ENCODE data around the gene TMEM219. TPM values are rescaled to one million over a fixed set of nuclear protein-coding genes. Genes with fewer than 3 reads are reported as not detected.
"Not testable (repeated sequence)": the region's sequence is repeated elsewhere in the genome, so short reads cannot be mapped to it uniquely, and the experiment has no call there.

TMEM219 gene
- total RNA-seq, 1 donor from 2014 or later: 95.8 TPM

GRCh38 chr16:29950806-29951461 is 10.9 kb upstream of the TMEM219 start:
- DNase-seq (ENCODE audit: low spot score): peak; percentile 60

- DNase-seq (ENCODE audit: low spot score): peak; percentile 59
These were observed 10.1 kb upstream of the TMEM219 start for GRCh38 chr16:29951625-29952365.

GRCh38 chr16:29958756-29959155 is 3.1 kb upstream of the TMEM219 start:
- DNase-seq (ENCODE audit: low spot score): peak; percentile 62

GRCh38 chr16:29959293-29959692 is 2.6 kb upstream of the TMEM219 start:
- peak; percentile 37 for DNase-seq (ENCODE audit: low spot score)

- not testable (repeated sequence) for DNase-seq (ENCODE audit: low spot score)
These were observed 2.1 kb upstream of the TMEM219 start for GRCh38 chr16:29959821-29960220.

DNA sequence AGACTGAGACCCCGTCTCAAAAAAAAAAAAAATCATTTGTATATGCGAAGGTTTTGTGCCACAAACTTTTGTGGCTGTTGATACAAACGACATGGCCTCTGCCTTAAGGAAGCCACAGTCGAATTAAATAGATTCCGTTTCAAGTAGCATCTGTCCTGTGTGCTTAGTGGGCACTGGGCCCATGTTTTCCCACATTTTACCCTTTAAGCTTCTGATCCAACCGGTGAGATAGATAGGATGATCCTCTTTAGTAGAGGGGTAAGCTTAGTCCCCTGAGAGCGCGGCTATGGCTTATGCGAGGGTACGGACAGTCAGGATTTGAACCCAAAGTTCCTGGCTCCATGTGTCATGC is 776 bp upstream of the TMEM219 start:
- no peak for DNase-seq (ENCODE audit: low spot score)

GRCh38 chr16:29962344-29962994 is 590 bp downstream of the TMEM219 start:
- no peak for DNase-seq (ENCODE audit: low spot score)

- DNase-seq (ENCODE audit: low spot score): peak; percentile 82
These were observed 1.3 kb downstream of the TMEM219 start for GRCh38 chr16:29963021-29963743.

- no peak for DNase-seq (ENCODE audit: low spot score)
These were observed 6.3 kb downstream of the TMEM219 start for GRCh38 chr16:29968205-29968604.

- peak; percentile 37 for DNase-seq (ENCODE audit: low spot score)
These were observed 9.4 kb downstream of the TMEM219 start for GRCh38 chr16:29971304-29971703.

- peak; percentile 18 for DNase-seq (ENCODE audit: low spot score)
These were observed 10.6 kb downstream of the TMEM219 start for GRCh38 chr16:29972500-29972899.

DNA sequence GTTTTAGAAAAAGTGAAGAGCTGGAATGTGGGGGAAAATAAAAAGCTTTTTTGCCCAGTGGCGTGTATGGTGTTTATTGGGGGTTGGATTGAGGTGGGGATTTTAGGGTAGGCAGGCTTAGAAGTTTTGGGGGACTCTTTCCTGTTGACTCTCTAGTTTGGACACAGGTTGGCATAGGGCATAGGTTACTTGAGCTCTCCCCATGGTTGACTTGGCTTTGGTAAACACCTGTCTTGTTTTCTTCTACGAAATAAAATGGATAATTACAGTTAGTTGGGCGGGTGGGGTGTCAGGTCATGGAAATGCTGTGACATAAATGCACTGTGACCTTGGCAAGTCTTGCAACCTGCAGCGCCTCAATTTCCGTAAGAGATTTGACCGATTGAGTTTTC is 11.1 kb downstream of the TMEM219 start:
- DNase-seq (ENCODE audit: low spot score): no peak

DNA sequence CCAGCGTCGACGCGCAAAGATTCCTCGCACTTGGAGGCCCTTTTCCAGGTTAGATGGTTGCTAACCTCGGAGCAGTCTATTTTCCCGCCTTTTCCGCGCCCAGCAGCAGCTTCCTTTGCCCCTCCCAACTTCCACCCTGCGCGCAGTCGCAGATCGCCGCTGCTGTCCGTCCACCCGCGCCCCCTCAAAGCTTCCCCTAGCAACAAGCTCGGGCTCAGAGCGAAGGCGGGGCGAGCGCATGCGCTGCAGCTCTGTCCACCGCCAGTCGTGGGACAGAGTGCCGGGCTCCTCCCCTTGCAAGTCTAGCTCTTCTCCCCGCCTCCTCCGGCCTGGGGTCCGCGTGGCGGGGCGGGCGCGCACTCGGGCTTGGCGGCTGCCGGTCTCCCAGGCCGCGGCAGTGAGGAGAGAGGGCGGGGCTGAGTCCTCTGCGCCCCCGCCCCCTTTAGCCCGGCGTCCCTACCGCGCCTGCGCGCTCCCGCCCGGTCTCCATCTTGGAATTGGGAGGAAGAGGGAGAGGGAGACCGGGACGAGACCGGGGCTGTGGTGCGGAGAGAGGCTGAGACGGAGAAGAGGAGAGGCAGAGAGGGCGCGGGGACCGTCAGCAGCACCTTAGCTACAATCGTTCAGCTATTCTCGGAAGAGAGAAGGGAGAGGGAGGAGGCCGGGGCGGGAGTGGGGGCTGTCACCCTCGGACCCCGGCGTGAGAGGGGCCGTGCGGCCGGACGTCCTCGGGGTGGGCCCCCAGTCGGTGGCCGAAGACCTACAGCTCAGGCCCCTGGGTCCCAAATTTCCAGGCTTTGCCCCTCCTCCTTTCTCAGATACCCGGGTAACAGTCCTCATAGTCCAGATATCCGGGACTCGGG is 11.7 kb downstream of the TMEM219 start, which contains the start of gene TAOK2:
TAOK2 (plus strand) TSS at position 485 of the 863 bp plus-strand sequence. CDS start 3,905 bp downstream, outside the sequence.
- peak; percentile 99 for DNase-seq (ENCODE audit: low spot score)

DNA sequence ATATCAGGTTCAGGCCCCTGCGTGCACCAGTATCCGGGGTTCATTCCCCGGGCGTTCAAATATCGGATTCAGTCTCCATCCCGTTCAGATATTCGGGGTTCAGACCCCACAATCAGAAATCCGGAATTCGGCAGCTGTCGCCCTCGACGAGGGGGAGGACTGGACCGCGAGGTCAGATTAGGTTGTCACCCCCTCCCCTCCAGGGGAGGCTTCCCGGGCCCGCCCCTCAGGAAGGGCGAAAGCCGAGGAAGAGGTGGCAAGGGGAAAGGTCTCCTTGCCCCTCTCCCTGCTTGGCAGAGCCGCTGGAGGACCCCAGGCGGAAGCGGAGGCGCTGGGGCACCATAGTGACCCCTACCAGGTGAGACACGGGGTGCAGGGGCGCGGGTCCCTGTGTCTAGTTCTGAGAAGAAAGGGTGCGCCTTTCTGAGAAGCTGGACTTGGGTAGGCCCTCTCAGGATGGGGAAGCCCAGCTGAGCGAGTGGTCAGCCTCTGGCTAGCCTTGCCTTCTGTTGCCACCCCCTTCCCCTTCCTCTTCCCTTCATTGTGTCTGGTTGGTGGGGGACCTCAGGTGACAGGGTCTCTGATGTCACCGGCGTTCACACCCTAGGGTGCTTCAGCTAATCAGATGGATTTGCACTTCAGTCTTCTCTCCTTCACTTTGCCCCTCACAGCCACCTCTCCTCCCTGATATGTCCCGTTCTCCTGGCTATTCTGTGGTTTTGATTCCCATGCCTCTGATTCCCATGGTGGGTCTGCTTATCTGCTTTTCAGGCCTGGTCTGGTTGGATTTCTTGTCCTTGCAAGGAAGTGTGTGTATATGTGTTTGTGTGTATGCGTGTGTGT is 12.6 kb downstream of the TMEM219 start:
- peak; percentile 89 for DNase-seq (ENCODE audit: low spot score)

GRCh38 chr16:29975134-29975538 is 13.3 kb downstream of the TMEM219 start:
- DNase-seq (ENCODE audit: low spot score): peak; percentile 30

DNA sequence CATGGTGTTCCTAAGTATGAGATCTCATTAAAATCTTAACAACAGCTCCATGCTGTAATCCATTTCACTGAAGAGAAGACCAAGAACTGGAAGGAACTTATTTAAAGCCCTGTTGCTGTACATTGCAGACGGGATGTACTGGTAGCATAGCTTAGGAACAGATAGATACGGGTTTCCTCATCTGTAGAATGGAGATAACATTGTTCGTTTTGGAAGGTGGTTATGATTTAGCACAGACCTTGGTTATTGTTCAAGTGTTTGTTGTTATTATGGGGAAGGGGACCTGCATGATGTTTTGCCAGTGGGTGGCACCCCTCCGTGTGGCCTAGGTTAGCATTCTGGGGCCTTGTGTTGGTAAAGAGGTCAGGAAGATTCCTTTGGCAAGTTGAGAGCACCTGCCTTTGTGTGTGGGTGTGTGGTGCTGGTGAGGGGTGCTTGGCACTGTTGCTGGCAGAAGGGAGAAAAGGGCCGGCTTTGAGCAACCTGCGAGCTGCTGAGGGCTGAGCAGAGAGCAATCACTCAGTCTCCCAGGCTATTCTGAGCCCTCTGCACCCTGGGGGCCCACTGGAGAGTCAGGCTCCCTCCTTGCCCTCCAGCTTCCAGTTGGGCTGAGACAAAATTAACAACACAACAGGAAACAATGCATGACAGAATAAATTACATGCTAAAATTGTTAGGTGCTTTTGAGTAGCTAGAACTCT is 14.1 kb downstream of the TMEM219 start:
- no peak for DNase-seq (ENCODE audit: low spot score)

GRCh38 chr16:29977063-29977825 is 15.4 kb downstream of the TMEM219 start:
- no peak for DNase-seq (ENCODE audit: low spot score)

DNA sequence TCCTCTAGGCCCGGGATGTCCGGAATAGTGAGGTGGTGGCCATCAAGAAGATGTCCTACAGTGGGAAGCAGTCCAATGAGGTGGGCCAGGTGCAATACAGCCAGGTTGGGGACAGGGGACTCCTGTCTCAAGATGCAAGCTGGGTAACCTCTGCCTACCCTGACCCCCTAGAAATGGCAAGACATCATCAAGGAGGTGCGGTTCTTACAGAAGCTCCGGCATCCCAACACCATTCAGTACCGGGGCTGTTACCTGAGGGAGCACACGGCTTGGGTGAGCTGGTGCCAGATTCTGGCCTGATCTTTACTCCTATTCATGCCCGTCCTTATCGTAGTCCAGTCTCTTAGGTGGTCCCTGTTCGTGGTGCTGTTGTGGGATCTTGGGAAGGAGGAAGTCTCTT is 16.2 kb downstream of the TMEM219 start:
- DNase-seq (ENCODE audit: low spot score): no peak
